ENCODE results near the gene GRIK5.

The GRIK5 gene

GRCh38 chr19:41957838-41958366 lies 112.1 kb downstream of the GRIK5 start:
- FAIRE-seq (peak; percentile 75), DNase-seq (ENCODE audit: low spot score) (peak; percentile 77)

DNA sequence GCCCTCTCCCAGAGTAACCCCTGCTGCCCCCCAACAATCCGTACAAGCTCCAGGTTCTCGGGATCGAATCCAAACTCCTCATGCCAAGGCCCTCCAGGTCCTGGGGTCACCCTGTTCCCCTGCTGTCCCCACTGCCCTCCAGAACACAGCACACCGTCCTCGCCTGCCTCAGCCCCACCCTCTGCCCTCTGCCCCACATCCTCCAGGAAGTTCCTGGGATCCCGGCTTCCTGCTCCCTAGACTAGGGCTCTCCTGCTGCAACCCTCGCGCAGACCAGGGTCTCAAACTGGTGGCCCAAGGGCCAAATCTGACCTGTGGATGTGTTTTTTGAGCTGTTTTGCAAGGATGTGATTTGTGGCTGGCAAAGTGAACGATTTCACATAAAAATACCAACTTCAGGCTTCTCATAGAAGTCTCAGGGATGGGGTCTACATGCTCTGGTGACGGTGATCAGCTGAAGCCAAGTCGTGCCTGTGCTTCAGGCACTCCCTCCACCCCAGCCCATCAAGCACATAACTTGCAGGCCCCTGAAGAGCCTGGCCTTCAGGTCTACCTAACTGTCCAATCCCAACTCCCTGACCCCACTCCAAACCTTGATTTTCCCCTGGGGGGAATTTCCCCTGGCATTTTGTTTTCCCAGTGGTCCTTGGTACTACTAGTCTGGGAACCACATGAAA lies 112.7 kb downstream of the GRIK5 start:
- DNase-seq (ENCODE audit: low spot score) = no peak
- no peak for FAIRE-seq

GRCh38 chr19:41956621-41957020 lies 113.4 kb downstream of the GRIK5 start:
- DNase-seq (ENCODE audit: low spot score) (no peak), FAIRE-seq (no peak)

GRCh38 chr19:41955521-41955920 lies 114.5 kb downstream of the GRIK5 start:
- DNase-seq (ENCODE audit: low spot score) (no peak), FAIRE-seq (no peak)

GRCh38 chr19:41951686-41952172 lies 118.3 kb downstream of the GRIK5 start:
- peak; percentile 13 for DNase-seq (ENCODE audit: low spot score)
- no peak for FAIRE-seq

Measured in RCC 7860 (cell line).